HG03095 (cell line): ENCODE measurements around the gene ALPL.
"Not testable (repeated sequence)": the region's sequence is repeated elsewhere in the genome, so short reads cannot be mapped to it uniquely, and the experiment has no call there.

Source experiments
- ATAC-seq: cut with Tn5 transposase; IDR thresholded peaks from one replicate; pipeline ENCODE4 v1.9.1; 2021; ENCODE audit warnings: moderate library complexity; ENCODE audit not compliant: unreplicated experiment

The ALPL gene

DNA sequence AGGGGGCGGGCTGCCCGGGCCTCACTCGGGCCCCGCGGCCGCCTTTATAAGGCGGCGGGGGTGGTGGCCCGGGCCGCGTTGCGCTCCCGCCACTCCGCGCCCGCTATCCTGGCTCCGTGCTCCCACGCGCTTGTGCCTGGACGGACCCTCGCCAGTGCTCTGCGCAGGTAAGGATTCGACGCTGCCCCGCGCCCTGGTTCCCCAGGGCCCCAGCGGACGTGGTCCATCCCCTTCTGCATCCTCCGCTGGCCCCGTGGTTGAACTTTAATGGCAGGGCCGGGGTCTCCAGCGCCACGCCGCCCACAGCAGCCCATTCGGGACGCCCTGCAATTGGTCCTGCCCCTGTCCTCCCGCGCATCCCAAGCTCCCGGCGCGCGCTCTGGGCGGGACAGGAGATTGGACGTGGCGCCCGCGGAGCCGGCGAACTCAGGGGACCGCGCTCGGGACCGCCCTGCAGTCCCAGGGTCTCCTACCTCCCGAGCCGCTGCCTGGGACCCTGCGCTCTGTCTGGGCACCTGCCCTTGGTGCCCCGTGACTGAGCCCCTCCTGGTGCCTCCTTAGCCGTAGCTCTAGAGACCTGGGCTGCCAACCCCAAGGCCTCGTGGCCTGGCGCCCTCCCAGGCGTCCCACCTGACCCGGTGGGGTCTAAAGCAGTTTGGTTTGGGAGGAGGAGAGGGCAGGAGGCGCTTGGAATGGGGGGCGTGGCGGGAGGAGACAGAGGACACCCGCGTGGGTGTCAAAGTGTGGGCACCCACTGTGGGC lies at the start of gene ALPL:
ALPL (plus strand) TSS at position 73 of the 762 bp plus-strand sequence. CDS start 44,659 bp downstream, outside the sequence.
- no peak for ATAC-seq

DNA sequence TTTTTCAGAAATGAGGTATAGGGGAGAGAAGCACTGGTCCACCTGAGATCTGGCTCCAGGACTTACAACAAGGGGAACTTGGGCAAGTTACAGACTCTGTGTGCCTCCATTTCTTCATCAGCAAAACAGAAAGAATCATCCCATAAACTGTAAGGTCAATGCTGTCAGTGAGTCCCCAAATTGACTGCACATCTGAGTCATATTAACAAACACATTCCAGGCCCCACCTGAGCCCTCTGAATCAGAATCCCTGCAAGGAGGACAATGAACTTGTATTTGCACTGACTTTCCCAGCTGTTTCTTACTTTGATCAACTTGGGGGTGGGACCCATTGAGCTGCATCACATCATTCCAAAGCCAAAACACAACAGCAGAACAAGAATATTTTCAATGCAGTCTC lies 44.1 kb upstream of the ALPL start:
- ATAC-seq: not testable (repeated sequence)

DNA sequence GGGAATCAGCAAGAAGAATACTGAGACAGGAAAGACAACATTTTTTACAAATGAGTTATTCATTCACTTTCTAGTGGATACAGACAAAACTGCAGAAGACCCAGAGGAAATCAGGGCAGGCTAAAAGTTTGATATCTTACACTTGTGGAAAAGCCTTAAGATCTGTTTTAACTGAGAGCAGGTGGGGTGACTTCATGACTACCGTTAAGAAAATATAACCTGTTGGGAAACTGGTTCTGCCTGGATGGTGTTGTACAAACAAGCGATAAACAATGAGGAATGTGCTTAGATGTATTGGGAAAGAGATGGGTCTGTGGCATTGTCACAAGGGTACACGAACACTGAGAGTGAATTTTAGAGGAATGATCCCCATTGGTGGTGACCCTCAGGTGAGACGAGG lies 41.3 kb upstream of the ALPL start:
- not testable (repeated sequence) for ATAC-seq

DNA sequence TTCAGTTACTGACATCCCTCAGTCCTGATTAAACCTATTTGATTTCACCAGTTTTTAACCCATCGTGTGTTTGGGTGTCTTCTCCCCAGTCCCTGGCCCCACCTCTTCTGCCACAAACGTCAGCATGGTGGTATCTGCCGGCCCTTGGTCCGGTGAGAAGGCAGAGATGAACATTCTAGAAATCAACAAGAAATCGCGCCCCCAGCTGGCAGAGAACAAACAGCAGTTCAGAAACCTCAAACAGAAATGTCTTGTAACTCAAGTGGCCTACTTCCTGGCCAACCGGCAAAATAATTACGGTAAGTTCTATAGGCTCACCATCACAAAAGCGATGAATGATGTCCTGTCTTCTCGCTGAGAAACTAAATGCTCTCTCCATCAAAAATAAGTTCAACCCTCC lies 40.6 kb upstream of the ALPL start:
- no peak for ATAC-seq

DNA sequence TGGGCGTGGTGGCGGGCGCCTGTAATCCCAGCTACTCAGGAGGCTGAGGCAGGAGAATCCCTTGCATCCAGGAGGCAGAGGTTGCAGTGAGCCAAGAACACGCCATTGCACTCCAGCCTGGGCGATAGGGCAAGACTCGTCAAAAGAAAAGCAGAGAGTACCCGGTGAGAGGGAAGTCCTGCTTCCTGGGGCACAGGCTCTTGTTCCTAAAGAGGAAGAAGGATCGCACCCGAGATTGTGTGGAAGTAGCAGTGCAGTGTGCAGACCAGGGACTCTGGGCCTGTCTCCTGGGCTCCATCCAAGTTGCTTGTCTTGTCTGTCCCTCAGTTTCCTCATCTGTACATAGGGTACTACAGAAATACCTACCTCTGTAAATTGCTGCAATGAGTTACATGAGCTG lies 39.6 kb upstream of the ALPL start:
- ATAC-seq: no peak

DNA sequence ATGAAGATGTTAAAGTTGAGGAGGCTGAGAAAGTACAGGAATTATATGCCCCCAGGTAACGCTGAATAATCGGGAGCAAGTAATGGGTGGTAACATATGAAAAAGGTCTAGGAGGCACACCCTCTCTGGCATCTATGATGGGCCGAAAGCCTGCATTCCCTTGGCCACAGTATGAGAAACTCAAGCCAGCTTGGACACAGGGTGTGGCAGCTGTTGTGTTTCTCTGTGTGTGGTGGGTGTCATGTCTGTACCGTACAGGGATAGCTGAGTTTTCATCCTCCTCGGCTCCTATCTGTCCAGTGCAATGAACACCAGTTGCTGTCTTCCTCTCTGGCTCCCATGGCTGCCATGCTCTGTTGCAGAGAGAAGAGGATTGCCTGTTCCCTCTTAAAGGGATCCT lies 36.4 kb upstream of the ALPL start:
- ATAC-seq: no peak

DNA sequence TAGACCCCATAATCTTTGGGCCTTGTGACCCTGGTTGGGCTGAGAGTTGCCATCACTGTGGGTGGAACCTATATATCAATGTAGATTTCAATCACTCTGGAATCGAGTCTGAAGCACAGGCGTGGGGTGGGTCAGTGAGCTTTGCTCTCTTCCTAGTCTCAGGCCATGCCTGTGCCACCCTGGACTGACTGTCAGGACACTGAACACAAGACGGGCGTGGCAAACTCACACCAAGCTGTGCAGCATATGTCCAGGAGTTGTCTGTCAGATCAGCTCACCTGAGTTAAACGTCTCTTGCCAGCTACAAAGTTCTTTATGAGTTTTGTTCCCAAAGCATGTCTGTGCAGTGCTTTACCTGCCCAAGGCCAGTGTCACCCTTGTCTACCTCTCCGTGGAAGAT lies 30.9 kb upstream of the ALPL start:
- ATAC-seq: no peak

DNA sequence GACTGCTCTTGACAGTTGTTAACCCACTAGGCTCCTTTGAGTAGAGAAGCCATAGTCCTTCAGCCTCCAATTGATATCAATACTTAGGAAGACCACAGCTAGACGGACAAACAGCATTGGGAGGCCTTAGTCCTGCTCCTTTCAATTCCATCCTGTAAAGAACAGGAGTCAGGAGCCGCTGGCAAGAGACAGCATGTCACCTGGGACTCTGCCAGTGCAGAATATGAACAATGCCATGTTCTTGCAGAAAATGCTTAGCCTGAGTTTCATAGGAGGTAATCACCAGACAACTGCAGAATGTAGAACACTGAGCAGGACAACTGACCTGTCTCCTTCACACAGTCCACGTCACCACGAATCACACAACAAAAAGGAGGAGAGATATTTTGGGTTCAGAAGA lies 25.3 kb upstream of the ALPL start:
- not testable (repeated sequence) for ATAC-seq

DNA sequence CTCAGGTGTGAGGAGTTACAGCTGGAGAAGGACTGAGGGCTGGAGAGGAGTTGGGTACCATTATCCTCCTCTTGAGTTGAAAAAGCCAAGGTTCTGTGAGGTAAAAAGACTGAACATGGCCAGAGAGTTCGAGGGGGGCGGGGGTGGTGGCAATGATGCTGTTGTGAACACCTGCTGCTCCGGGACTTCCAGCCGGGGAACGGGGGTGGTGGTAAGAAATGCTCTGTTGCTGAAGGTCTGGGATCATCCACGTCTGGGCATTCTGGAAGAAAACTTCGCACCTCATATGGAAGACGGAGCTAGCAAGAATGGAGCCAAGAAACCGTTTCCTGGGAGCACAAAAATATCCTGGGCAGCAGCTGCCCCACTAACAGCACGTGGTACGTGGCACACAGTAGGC lies 20.1 kb upstream of the ALPL start:
- ATAC-seq: no peak

DNA sequence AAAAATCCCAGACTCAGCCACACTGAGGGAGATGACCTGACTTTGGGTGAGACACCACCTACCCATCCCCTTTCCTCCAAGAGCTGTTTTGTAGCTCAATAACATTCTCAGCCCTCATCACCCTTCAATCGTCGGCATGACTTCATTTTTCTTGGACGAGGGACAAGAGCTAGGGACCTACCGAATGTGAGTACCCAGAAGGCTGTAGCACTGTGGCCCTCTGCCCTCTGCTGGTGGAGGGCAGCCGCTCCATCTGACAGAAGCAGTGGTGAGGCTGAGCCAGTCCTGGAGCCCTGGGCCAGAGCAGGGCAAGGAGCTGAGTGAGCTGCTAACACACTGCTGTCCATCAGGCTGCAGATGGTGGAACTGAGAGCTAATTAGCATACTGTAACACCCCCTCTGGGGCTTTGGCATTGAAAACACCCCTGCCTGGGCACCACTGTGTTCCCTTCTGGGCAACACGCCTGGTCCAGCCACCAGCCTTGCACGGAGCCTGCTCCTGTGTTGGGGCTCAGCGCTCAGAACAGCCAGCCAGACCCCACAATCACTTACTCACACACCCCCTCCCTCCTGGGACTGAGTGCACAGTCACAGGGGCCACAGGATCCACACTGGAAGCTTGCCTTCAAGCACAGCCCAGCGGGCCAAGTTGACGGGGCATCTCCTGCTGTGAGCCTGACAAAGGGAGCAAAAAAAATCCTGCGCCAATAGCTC lies 18.3 kb upstream of the ALPL start:
- ATAC-seq: no peak

DNA sequence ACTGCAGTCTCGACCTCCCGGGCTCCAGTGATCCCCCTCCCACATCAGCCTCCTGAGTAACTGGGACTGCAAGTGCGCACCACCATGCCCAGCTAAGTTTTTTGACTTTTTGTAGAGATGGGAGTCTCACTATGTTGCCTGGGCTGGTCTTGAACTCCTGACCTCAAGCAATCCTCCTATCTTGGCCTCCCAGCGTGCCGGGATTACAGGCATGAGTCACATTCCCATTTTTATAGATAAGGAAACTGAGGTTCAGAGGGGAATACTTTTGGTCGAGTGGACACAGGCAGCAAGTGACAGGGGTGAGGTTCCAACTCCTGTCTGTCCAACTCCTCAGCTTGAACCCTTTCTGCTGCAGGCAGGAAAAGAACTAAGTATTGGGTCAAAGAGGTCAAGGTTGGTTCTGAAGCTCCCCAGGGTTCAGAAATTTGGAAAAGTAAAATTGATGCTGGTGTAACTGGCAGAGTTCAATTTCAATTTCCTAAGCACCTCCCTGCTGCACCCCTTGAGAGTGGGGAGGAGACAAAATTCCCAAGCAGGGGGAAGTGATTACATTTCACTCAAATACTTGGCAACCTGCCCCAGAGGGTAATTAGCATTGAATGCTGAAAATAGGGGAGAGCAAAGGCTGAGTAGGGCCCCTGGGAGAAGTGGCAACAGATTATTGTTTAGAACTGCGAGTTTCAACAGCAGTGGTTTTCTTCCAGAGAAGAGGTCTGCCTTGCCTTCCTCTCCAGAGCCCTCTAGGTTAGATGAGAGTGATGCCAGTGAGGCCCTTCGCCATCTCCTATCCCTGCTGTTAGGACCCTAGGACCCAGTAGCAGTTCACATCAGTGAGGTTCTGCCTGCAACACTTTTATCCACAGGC lies 17.5 kb upstream of the ALPL start:
- no peak for ATAC-seq

DNA sequence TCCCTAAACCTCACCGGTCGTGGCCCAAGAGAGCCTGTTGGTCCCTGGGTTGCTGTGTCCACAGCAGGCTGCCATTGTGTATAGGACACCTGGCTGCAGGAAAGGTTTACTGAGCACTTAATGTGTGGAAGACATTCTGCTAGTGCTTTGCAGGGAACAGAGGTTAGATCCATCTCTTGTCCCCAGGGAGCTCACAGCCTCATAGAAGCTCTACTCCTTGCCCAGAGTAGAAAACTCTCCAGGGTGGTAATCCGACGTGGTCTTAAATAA lies 16.9 kb upstream of the ALPL start:
- ATAC-seq: no peak

DNA sequence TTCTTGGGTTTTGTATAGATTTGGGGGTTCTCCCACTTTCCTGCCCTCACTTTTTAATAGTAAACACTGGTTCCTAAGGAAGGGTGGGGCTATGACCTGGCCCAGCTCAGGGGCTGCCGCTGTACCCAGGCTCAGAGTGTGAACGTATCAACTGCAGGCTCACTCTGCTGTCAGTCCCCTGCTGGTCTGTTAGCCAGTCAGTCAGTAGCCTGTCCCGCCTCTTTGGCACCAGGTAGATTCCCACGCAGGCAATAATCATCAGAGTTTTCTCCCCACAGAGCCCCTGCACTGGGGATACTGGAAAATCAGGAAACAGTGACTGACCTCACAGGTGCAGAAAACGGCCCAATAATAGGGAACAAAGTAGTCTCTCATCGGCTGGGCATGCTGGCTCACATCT lies 15.0 kb upstream of the ALPL start:
- ATAC-seq: no peak

DNA sequence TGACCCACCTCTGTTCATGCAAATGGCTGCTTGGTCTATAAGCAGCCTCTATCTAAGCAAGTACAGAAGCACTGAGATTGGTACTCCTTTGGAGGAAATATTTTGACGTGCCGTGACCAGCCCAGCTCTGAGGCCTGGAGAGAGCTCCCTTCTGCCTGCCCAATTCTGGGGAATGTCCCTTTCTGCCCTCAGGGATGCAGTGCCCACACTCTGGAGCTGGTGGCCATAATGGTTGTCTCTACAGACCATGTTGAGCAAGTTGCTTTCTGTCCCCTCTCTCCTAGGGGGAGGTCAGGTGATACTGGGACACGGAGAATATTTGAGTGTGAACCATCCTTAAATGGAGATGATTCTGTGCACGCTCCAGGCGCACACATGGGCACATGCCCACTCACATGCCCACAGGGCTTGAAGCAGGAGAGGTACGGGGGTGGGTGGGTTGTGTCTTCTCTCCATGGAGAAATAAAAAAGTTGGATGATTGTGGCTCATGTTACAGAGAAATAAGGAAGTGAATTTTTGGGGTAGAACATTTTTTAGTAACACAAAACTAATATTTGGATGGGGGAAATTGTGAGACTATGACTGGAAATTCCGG lies 13.9 kb upstream of the ALPL start:
- ATAC-seq: no peak

DNA sequence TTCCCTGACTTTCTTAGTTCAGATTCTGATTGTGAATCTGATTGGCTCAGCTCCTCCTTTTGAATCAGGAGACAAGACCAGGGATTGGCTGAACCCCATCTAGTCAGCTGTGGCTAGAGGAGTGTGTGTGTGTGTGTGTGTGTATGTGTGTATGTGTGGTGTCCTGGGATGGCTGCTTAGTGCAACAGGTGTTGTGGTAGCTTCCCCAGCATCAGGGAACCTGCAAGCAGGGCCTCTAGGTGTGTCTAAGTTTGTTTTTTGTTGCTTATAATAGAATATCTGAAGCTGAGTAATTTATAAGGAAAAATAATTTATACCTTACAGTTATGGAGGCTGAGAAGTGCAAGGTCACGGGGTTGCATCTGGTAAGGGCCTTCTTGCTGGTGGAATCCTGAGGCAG lies 13.2 kb upstream of the ALPL start:
- ATAC-seq: no peak

DNA sequence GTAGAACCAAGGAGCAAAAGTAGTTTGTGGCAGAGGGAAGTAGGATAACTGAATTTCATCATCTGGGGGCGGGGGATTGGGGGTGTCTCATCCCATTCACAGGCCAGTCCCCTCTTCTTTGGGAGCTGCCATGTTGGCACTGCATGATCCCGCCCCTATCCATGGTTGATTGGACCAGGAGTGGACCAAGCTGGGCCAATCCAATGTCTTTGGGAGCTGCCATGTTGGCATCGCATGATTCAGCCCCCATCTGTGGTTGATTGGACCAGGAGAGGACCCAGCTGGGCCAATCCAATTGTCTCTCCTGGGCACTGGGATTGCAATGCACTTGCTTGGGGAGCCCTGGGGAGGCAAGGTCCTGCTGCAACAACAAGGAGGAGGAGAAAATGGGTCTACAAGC lies 12.3 kb upstream of the ALPL start:
- no peak for ATAC-seq

DNA sequence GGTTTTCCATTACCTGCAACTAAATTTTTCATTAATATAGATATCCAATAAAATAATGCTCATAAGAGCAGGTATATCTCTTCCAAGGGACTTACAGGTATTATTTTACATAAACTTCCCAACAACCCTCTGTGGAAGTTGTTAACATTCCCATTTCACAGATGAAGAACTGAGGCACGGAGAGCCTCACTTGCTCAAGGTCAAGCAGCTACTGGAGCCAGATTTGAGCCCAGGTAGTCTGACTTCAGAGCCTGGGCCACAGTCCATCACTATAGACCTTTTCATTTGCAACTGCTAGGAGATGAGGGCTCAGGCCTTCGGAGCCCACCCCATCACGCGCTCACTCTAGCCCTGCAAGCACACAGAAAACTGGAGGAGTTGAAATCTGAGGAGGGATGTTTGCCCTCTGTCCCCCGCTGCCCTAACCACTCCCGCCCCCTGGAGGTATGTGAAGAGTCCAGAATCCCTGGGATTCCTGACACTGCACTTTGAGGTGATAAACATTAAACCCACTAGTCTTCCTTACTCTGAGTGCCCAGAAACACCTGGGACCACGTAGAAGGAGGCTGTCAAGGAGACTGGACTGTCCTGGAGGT lies 11.7 kb upstream of the ALPL start:
- no peak for ATAC-seq

DNA sequence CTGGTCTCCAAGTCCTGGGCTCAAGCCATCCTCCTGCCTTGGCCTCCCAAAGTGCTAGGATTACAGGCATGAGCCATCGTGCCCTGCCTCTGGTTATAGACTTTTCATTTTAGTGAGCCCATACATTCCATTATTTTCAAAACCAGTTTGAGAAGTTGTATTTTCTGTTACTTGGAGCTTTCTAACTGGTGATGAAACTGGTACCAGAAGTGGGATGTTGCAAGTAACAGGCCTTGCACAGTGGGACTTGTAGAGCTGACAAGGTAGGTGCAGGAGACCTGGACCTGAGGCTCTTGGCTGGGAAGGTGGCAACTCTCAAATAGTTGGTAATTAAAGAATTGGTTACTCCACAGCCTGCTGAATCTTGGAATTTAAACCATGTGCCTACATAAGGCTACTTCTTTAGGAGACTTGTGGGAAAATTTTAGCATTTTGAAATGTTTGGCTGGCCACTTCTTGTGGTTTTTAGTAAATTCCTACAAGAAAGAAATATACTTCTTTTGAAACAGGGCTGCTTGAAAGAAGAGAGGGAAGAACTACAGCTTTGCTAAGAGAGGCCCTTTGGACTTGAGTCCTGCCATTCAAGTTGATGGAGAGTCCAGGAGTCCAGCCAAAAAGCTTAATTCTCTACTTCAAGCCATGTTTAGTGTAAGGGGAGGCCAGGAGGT lies 9.8 kb upstream of the ALPL start:
- ATAC-seq: no peak

DNA sequence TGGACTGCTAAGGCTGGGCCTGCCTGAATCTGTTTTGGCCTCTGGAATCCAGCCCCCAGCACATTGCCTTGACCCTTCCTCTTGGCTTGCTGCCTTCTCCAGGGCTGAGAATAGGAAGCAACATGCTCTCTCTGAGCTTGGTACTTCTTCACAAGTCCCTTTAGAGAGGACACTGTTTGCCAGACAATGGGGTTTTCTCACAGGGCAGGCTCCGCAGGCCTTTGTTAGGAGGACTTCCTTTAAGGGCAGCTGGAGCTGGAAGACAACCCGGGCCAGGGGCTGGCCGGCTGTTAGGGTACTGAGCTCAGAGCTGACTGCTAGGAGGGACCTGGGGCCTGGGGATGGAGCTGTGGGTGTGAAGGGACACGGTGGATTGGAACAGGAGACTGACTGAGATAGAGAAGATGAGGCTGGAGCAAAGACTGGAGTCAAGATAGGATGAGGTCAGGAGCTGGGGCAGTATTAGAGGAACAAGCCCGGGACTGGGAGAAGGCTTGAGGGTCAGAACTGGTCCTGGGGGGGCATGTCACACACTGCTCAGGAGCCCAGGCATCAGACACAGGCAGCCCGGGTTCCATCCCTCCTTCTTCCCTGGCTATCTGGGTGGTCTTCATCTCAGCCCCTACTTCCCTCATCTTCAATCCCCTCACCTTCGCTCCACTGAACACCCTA lies 5.4 kb upstream of the ALPL start:
- no peak for ATAC-seq

DNA sequence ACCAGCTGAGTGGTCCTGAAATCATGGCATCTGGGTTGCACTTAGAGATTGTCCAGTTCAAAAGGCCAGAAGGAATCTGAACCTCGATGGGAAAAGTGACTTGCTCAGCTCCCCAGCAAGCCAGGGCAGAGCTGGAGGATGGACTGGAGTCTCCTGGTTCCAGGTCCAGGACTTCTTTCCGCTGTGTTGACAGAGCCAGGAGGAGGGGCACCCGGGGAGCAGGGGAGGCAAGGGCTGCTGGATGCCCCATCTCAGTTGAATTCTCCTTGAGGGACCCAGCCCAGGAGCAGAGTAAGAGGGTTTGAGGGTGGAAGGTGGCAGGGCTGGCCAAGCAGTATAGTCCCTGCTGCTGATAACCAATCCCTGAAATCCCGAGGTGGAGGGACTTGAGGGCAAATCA lies 2.4 kb upstream of the ALPL start:
- ATAC-seq: no peak
